Measurements from ENCODE around the gene RNF144B. TPM values are rescaled to one million over a fixed set of nuclear protein-coding genes. Genes with fewer than 3 reads are reported as not detected.

RNF144B gene
- total RNA-seq, 1 donor, result 2.6 TPM

- DNase-seq (ENCODE audit: low read depth), result no peak
Observed at GRCh38 chr6:18424201-18424600, 37.1 kb downstream of the RNF144B start.

GRCh38 chr6:18425218-18425617 is 38.1 kb downstream of the RNF144B start:
- TF ChIP-seq, protein P1, sequence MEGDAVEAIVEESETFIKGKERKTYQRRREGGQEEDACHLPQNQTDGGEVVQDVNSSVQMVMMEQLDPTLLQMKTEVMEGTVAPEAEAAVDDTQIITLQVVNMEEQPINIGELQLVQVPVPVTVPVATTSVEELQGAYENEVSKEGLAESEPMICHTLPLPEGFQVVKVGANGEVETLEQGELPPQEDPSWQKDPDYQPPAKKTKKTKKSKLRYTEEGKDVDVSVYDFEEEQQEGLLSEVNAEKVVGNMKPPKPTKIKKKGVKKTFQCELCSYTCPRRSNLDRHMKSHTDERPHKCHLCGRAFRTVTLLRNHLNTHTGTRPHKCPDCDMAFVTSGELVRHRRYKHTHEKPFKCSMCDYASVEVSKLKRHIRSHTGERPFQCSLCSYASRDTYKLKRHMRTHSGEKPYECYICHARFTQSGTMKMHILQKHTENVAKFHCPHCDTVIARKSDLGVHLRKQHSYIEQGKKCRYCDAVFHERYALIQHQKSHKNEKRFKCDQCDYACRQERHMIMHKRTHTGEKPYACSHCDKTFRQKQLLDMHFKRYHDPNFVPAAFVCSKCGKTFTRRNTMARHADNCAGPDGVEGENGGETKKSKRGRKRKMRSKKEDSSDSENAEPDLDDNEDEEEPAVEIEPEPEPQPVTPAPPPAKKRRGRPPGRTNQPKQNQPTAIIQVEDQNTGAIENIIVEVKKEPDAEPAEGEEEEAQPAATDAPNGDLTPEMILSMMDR (IDR thresholded peaks at IDR 0.05; ENCODE audit: insufficient read depth, low read depth, low read length), result no peak
- no peak overlapping the region for H3K4me3 ChIP-seq (ENCODE audit: low read depth, low read length)
- DNase-seq (ENCODE audit: low read depth), result no peak

More at GRCh38 chr6:18424201-18424600, 37.1 kb downstream of the RNF144B start:
- no peak overlapping the region for H3K4me3 ChIP-seq (ENCODE audit: low read depth, low read length)
- TF ChIP-seq, protein P1 (IDR thresholded peaks at IDR 0.05; ENCODE audit: insufficient read depth, low read depth, low read length), result no peak

DNA sequence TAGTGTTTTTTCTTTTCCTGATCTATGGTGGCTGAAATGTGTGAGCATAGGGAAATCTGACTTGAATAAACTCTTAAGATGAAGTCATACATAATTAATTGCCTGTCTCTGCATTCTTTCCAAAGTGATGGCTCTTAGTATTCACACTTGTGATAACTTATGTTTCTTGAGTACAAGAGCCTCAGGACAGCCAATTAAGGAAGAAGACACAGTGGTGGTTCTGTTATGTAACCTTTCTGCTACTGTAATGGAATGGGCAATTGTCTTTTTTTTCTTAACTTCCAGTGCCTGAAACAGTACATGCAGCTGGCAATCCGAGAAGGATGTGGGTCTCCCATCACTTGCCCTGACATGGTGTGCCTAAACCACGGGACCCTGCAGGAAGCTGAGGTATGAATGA is 40.1 kb downstream of the RNF144B start:
- no peak for DNase-seq (ENCODE audit: low read depth)
- no peak overlapping the region for H3K4me3 ChIP-seq (ENCODE audit: low read depth, low read length)
- TF ChIP-seq, protein P1 (IDR thresholded peaks at IDR 0.05; ENCODE audit: insufficient read depth, low read depth, low read length), result no peak

- DNase-seq (ENCODE audit: low read depth), result no peak
- no peak overlapping the region for H3K4me3 ChIP-seq (ENCODE audit: low read depth, low read length)
- TF ChIP-seq, protein P1 (IDR thresholded peaks at IDR 0.05; ENCODE audit: insufficient read depth, low read depth, low read length), result no peak
Observed at GRCh38 chr6:18429655-18430297, 42.6 kb downstream of the RNF144B start.

DNA sequence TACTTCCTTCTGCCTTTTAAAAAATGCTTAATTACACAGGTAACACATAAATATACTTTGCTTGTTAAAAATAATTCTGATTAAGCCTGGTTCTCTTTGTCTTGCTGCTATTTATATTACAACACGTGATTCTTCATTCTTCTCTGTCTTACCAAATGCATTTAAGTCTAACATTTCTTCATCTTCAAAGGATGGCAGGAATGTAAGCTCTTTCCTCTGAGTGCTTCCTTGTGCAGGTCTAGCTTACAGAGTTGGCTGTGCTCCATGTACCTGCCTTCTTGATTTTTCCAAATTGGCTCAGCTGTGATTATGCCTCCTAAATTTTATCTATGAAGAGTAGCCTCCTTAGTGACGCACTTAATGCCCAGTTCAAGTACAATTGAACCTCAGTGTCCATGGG is 44.4 kb downstream of the RNF144B start:
- no peak overlapping the region for H3K4me3 ChIP-seq (ENCODE audit: low read depth, low read length)
- TF ChIP-seq, protein P1 (IDR thresholded peaks at IDR 0.05; ENCODE audit: insufficient read depth, low read depth, low read length), result no peak
- DNase-seq (ENCODE audit: low read depth), result no peak

DNA sequence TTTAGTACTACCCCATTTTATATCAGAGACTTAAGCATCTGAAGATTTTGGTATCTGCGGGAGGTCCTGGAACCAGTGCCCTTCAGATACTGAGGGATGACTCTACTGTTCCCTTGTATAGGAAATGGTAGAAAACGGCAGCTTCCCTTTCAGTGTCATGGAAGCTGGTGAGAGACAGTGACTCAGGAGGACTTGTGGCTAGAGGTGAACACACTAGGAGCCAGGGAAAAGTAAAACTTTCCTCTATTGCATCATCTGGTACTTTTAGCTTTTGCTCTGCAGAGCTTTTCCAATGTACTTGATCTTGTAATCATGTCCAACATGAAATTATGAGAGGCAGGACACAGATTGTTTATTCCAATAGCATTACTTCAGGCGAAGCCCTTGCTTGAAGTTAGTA is 45.0 kb downstream of the RNF144B start:
- TF ChIP-seq, protein P1 (IDR thresholded peaks at IDR 0.05; ENCODE audit: insufficient read depth, low read depth, low read length), result no peak
- DNase-seq (ENCODE audit: low read depth), result peak; percentile 51
- H3K4me3 ChIP-seq (ENCODE audit: low read depth, low read length), result no peak overlapping the region

- DNase-seq (ENCODE audit: low read depth), result no peak
- H3K4me3 ChIP-seq (ENCODE audit: low read depth, low read length), result no peak overlapping the region
- TF ChIP-seq, protein P1 (IDR thresholded peaks at IDR 0.05; ENCODE audit: insufficient read depth, low read depth, low read length), result no peak
Observed at GRCh38 chr6:18432619-18433018, 45.5 kb downstream of the RNF144B start.
